Adrenal gland (tissue), 12 donors: ENCODE results near the gene SEMA4C. TPM values are rescaled to one million over a fixed set of nuclear protein-coding genes. Genes with fewer than 3 reads are reported as not detected.
"Not testable (repeated sequence)": the region's sequence is repeated elsewhere in the genome, so short reads cannot be mapped to it uniquely, and the experiment has no call there.

Source experiments
- DNase-seq, 7 donors: peaks; one replicate each; pipeline ENCODE4 v3.0.0-alpha.2; 2019 to 2020
- H3K27ac ChIP-seq, 5 donors: fragments of 200-600 bp; sonication (generic) in 4 of 5; 1 replicate in 3 of 5; 2 replicates in 2 of 5; pipeline versions ENCODE4 v1.5.1 to v1.8.0; 2016 to 2020; ENCODE audit warnings: mild to moderate bottlenecking in 1 of 5
- H3K27me3 ChIP-seq: fragments of 200-600 bp; 2 replicates; pipeline ENCODE4 v1.8.0; 2021
- H3K36me3 ChIP-seq, 2 donors: fragments of 200-600 bp; replicated peaks in 1 of 2; 1 replicate in 1 of 2; 2 replicates in 1 of 2; pipeline versions ENCODE4 v1.5.1 to v1.8.0; 2018 to 2022
- H3K4me1 ChIP-seq, 2 donors: fragments of 200-600 bp; replicated peaks in 1 of 2; 1 replicate in 1 of 2; 2 replicates in 1 of 2; pipeline versions ENCODE4 v1.5.1 to v1.8.0; 2018 to 2021
- H3K4me3 ChIP-seq, 4 donors: fragments of 200-600 bp; sonication (generic) in 3 of 4; one replicate each; pipeline ENCODE4 v1.5.1; 2016 to 2018
- H3K9me3 ChIP-seq, 3 donors: fragments of 200-600 bp; sonication (generic) in 1 of 3; replicated peaks in 1 of 3; 1 replicate in 2 of 3; 2 replicates in 1 of 3; pipeline versions ENCODE4 v1.5.1 to v1.8.0; 2016 to 2021
- POLR2A ChIP-seq, 2 donors: fragments of 450-650 bp; IDR thresholded peaks; one replicate each; pipeline ENCODE4 v1.6.1; 2017; ENCODE audit warnings: antibody characterized with exemption in 2 of 2, mild to moderate bottlenecking in 2 of 2, moderate library complexity in 1 of 2
- WGBS, 4 donors: extraction: QIAGEN DNeasy Blood & Tissue Kit in 2 of 4; methylation state at CpG; one replicate each; pipeline versions ENCODE4 v1.1.5 to v1.1.7; 2013 to 2017; 5-methylcytosine and 5-hydroxymethylcytosine counted together
- intact Hi-C, 2 donors: fragments of 100-400 bp; cut with DNase I; formaldehyde crosslinking; loops; one replicate each; pipeline versions ENCODE4 v1.14.1 to v1.15.0; 2022 to 2023
- polyA plus RNA-seq, 3 donors: library from polyadenylated mRNA; stranded (reverse); fragments of 200-250 nt in 2 of 3; fragments of 350-450 nt in 1 of 3; fragmentation: Illumina TruSeq in 1 of 3; extraction: RNeasy Lipid Tissue Mini Kit (QIAGEN cat#74804) in 1 of 3; gene quantifications; one replicate each; pipeline ENCODE4 v1.2.3, GENCODE V29; 2013 to 2014
- total RNA-seq, 9 donors: library from RNA; depleted of rRNA in 4 of 9; stranded (reverse); fragments of >200 nt in 4 of 9; fragments of 120-200 nt in 1 of 9; fragmentation: NEBNext Ultra II Directional in 1 of 9; extraction: Animal tissue kit (Norgen Biotek cat#: 25700) in 1 of 9; gene quantifications; one replicate each; pipeline versions ENCODE4 v1.1.0 to v1.2.4, GENCODE V29; 2013 to 2023
- TF ChIP-seq, protein P1 (sequence below), 6 experiments: fragments of 450-650 bp in 4 of 6; fragments of 200-600 bp in 2 of 6; sonication (generic) in 1 of 6; IDR thresholded peaks; 1 replicate in 5 of 6; 2 replicates in 1 of 6; pipeline versions ENCODE4 v1.5.1 to v1.8.0; 2016 to 2021; ENCODE audit warnings: antibody characterized with exemption in 6 of 6, mild to moderate bottlenecking in 2 of 6, moderate library complexity in 1 of 6
- donor health status: healthy with polysubstance abuse.
- donor health status: Bipolar disorder and iron deficiency.
- donor health status: DM: yes; HTN: yes; CAD: no.
- donor health status: DM: no; HTN: no; CAD: no.
- donor health status: DM: no; HTN: no; CAD: no.
- donor health status: DM: yes; HTN: yes; CAD: no.

Gene SEMA4C
- total and polyA plus RNA-seq, 12 donors = 4.4 to 31.6 (median 23.2) TPM

DNA sequence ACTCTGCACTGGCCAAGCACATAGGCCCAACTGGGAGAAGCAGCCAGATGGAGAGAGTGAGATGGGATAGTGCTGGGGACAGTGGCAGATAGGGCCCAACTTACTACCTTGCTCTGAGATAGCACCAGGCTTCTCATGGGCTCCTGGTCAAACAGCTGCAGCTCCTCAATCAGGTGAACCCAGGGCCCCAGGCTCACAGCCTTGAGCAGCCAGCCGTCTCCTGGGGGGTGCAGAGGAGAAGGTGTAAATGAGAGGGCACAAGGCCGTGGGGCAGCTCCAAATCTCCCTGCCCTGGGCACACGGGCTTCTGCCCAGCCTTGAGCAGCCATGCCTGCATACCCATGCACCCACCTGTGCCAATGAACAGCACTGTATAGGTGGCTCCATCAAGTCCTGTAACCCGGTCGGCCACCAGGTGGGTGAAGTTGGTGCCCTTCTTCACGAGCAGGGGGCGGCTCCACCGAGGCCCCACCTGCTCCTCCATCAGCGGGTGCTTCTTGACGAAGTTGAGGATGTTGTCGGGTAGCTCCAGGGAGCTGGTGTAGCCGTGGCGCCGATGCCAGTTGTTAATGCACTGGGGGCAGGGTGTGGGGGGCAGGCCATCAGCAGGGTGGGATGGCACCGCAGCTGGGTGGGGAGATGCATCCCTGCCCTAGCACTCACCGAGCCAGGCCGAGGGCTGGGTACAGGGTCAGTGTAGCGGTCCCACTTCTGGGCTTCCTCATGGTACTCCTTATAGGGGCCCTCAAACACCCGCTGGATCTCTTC lies 6.1 kb downstream of the SEMA4C start:
- Histone ChIP-seq H3K4me1 (peaks cover 11 to 35% of the 10 kb centered on the region in 2 donors), H3K36me3 (peaks cover 0 to 74% of the 10 kb centered on the region in 2 donors), H3K4me3 (no peak overlapping the region), H3K9me3 (no peaks in the 10 kb centered on the region), H3K27me3 (no peaks in the 10 kb centered on the region), H3K27ac (no peak overlapping the region)
- intact Hi-C loops = loop anchor here (5.0 to 10.0 kb wide), 4 partner anchors 49 to 251 kb away; partner anchors contain the start of genes ANKRD36 (in 1 of the 2) and CNNM3 (in 1 of the 2)
- no peak for DNase-seq
- WGBS, 4 donors = 81 to 90% (median 88%) methylated on average over 10 to 19 of the region's 19 CpGs
- TF ChIP-seq POLR2A (IDR thresholded peaks at IDR 0.05) = no peak
- TF ChIP-seq, protein P1, sequence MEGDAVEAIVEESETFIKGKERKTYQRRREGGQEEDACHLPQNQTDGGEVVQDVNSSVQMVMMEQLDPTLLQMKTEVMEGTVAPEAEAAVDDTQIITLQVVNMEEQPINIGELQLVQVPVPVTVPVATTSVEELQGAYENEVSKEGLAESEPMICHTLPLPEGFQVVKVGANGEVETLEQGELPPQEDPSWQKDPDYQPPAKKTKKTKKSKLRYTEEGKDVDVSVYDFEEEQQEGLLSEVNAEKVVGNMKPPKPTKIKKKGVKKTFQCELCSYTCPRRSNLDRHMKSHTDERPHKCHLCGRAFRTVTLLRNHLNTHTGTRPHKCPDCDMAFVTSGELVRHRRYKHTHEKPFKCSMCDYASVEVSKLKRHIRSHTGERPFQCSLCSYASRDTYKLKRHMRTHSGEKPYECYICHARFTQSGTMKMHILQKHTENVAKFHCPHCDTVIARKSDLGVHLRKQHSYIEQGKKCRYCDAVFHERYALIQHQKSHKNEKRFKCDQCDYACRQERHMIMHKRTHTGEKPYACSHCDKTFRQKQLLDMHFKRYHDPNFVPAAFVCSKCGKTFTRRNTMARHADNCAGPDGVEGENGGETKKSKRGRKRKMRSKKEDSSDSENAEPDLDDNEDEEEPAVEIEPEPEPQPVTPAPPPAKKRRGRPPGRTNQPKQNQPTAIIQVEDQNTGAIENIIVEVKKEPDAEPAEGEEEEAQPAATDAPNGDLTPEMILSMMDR (IDR thresholded peaks at IDR 0.05) = no peak

DNA sequence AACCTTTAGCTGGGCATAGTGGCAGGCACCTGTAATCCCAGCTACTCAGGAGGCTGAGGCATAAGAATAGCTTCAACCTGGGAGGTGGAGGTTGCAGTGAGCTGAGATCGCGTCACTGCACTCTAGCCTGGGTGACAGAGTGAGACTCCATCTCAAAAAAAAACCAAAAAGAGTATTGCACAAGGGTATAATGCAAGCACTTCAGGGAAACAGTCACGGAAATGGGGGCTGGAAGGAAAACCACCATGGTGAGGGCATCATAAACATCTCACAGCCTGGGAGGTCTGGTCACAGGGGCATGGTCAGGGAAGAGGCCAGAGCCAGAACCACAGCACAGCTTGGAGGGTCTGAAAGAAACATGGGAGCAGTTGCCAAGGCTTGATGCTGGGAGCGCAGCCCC lies 6.8 kb downstream of the SEMA4C start:
- peaks cover 0 to 74% of the 10 kb centered on the region in 2 donors for H3K36me3 ChIP-seq
- 83 to 94% (median 87%) methylated on average over 4 of the region's 4 CpGs for WGBS, 4 donors
- H3K27me3 ChIP-seq, H3K27ac ChIP-seq, DNase-seq, H3K9me3 ChIP-seq, H3K4me3 ChIP-seq: not testable (repeated sequence)
- intact Hi-C loops = loop anchor here (5.0 to 10.0 kb wide), 4 partner anchors 48 to 252 kb away; partner anchors contain the start of genes ANKRD36 (in 1 of the 2) and CNNM3 (in 1 of the 2)
- H3K4me1 ChIP-seq = peaks cover 8 to 38% of the 10 kb centered on the region in 2 donors

- no peaks in the 10 kb centered on the region for H3K27me3 ChIP-seq
- H3K4me3 ChIP-seq = no peak overlapping the region
- TF ChIP-seq, protein P1 (IDR thresholded peaks at IDR 0.05) = no peak
- TF ChIP-seq POLR2A (IDR thresholded peaks at IDR 0.05) = no peak
- WGBS, 4 donors = 73 to 94% (median 83%) methylated on average over 3 to 17 of the region's 17 CpGs
- peaks cover 12 to 30% of the 10 kb centered on the region in 2 donors for H3K4me1 ChIP-seq
- no peak overlapping the region for H3K27ac ChIP-seq
- DNase-seq = no peak
- H3K9me3 ChIP-seq = no peaks in the 10 kb centered on the region
- H3K36me3 ChIP-seq = peaks cover 0 to 61% of the 10 kb centered on the region in 2 donors
- intact Hi-C loops = loop anchor here (5.0 to 10.0 kb wide), 4 partner anchors 46 to 254 kb away; partner anchors contain the start of genes ANKRD36 (in 1 of the 2) and CNNM3 (in 1 of the 2)
These were observed 8.8 kb downstream of the SEMA4C start for GRCh38 chr2:96861074-96861473.

- WGBS, 4 donors = 77 to 78% (median 77%) methylated on average over 25 to 38 of the region's 38 CpGs
- Histone ChIP-seq H3K4me3 (no peak overlapping the region), H3K27ac (peak overlapping the region in 1 of 5 donors; percentile 75), H3K27me3 (no peaks in the 10 kb centered on the region), H3K9me3 (no peaks in the 10 kb centered on the region), H3K4me1 (peaks cover 12 to 29% of the 10 kb centered on the region in 2 donors), H3K36me3 (peaks cover 0 to 53% of the 10 kb centered on the region in 2 donors)
- DNase-seq = no peak
- no peak for TF ChIP-seq POLR2A (IDR thresholded peaks at IDR 0.05)
- TF ChIP-seq, protein P1 (IDR thresholded peaks at IDR 0.05) = no peak
- intact Hi-C loops = loop anchor here (5.0 to 10.0 kb wide), 4 partner anchors 46 to 254 kb away; partner anchors contain the start of genes ANKRD36 (in 1 of the 2) and CNNM3 (in 1 of the 2)
These were observed 9.5 kb downstream of the SEMA4C start for GRCh38 chr2:96860065-96861029.
